H9 (cell line): ENCODE measurements around the gene CABLES2. TPM values are rescaled to one million over a fixed set of nuclear protein-coding genes. Genes with fewer than 3 reads are reported as not detected.

Source experiments
- DNase-seq: peaks from one replicate; pipeline ENCODE4 v3.0.0-alpha.2; 2017
- H2AFZ ChIP-seq: one replicate; pipeline ENCODE4 v1.6.1; 2013; ENCODE audit warnings: mild to moderate bottlenecking, low read length, control low read depth, moderate library complexity
- H2AK5ac ChIP-seq: 2 replicates; pipeline ENCODE4 v1.6.1; 2013; ENCODE audit warnings: low read length, control low read depth, mixed read lengths; ENCODE audit not compliant: insufficient read length
- H2BK120ac ChIP-seq: one replicate; pipeline ENCODE4 v1.6.1; 2013; ENCODE audit warnings: low read depth, mild to moderate bottlenecking, low read length, control low read depth, inconsistent platforms; ENCODE audit not compliant: poor library complexity, severe bottlenecking
- H2BK12ac ChIP-seq: 2 replicates; pipeline ENCODE4 v1.6.1; 2013; ENCODE audit warnings: low read length, control low read depth, mixed read lengths, low read depth; ENCODE audit not compliant: insufficient read length
- H2BK15ac ChIP-seq: 2 replicates; pipeline ENCODE4 v1.6.1; 2013; ENCODE audit warnings: low read depth, low read length, control low read depth
- H2BK20ac ChIP-seq: one replicate; pipeline ENCODE4 v1.6.1; 2013; ENCODE audit warnings: low read depth, mild to moderate bottlenecking, low read length, control low read depth, inconsistent platforms; ENCODE audit not compliant: poor library complexity, severe bottlenecking
- H2BK5ac ChIP-seq: 2 replicates; pipeline ENCODE4 v1.6.1; 2013; ENCODE audit warnings: low read length, control low read depth, mixed read lengths; ENCODE audit not compliant: insufficient read length
- H3K14ac ChIP-seq: 2 replicates; pipeline ENCODE4 v1.6.1; 2013; ENCODE audit warnings: low read length, control low read depth; ENCODE audit not compliant: insufficient read depth
- H3K18ac ChIP-seq: 2 replicates; pipeline ENCODE4 v1.6.1; 2013; ENCODE audit warnings: low read depth, mild to moderate bottlenecking, mixed read lengths, low read length, control low read depth; ENCODE audit not compliant: insufficient read length
- H3K23ac ChIP-seq: 2 replicates; pipeline ENCODE4 v1.6.1; 2013; ENCODE audit warnings: low read length, control low read depth, mixed read lengths, low read depth; ENCODE audit not compliant: insufficient read length
- H3K23me2 ChIP-seq: 2 replicates; pipeline ENCODE4 v1.6.1; 2013; ENCODE audit warnings: low read depth, mild to moderate bottlenecking, mixed read lengths, low read length, control low read depth; ENCODE audit not compliant: insufficient read length, poor library complexity, severe bottlenecking
- H3K27ac ChIP-seq: 2 replicates; pipeline ENCODE4 v1.5.1; 2013; ENCODE audit warnings: low read length, control low read depth, mixed read lengths, low read depth; ENCODE audit not compliant: insufficient read length
- H3K27me3 ChIP-seq: 2 replicates; pipeline ENCODE4 v1.6.1; 2013; ENCODE audit warnings: low read length, control low read depth, inconsistent platforms; ENCODE audit not compliant: insufficient read depth
- H3K4ac ChIP-seq: 2 replicates; pipeline ENCODE4 v1.6.1; 2013; ENCODE audit warnings: low read depth, mild to moderate bottlenecking, control low read depth, inconsistent platforms, low read length, moderate library complexity
- H3K4me1 ChIP-seq: 2 replicates; pipeline ENCODE4 v1.6.1; 2013; ENCODE audit warnings: low read length, control low read depth, inconsistent platforms; ENCODE audit not compliant: insufficient read depth
- H3K4me2 ChIP-seq: 2 replicates; pipeline ENCODE4 v1.6.1; 2013; ENCODE audit warnings: low read length, control low read depth, mixed read lengths; ENCODE audit not compliant: insufficient read length, insufficient read depth
- H3K56ac ChIP-seq: 2 replicates; pipeline ENCODE4 v1.6.1; 2013; ENCODE audit warnings: low read depth, mild to moderate bottlenecking, mixed read lengths, low read length, control low read depth; ENCODE audit not compliant: insufficient read length
- H3K79me1 ChIP-seq: 2 replicates; pipeline ENCODE4 v1.6.1; 2013; ENCODE audit warnings: low read depth, mild to moderate bottlenecking, moderate library complexity, low read length, control low read depth, inconsistent platforms; ENCODE audit not compliant: insufficient read depth, poor library complexity, severe bottlenecking
- H3K79me2 ChIP-seq: 2 replicates; pipeline ENCODE4 v1.6.1; 2013; ENCODE audit warnings: low read length, control low read depth, inconsistent platforms; ENCODE audit not compliant: insufficient read depth
- H3K9ac ChIP-seq: 2 replicates; pipeline ENCODE4 v1.6.1; 2013; ENCODE audit warnings: low read length, control low read depth, mixed read lengths; ENCODE audit not compliant: insufficient read length; ENCODE audit errors: extremely low read depth
- H3K9me3 ChIP-seq: one replicate; pipeline ENCODE4 v1.6.1; 2013; ENCODE audit warnings: low read depth, low read length, inconsistent platforms; ENCODE audit not compliant: control insufficient read depth
- H3T11ph ChIP-seq: one replicate; pipeline ENCODE4 v1.6.1; 2013; ENCODE audit warnings: mild to moderate bottlenecking, low read length, control low read depth, inconsistent platforms
- H4K20me1 ChIP-seq: one replicate; pipeline ENCODE4 v1.6.1; 2013; ENCODE audit not compliant: control insufficient read depth, insufficient read length, insufficient read depth
- H4K5ac ChIP-seq: 2 replicates; pipeline ENCODE4 v1.6.1; 2013; ENCODE audit warnings: low read depth, mild to moderate bottlenecking, mixed read lengths, low read length, control low read depth; ENCODE audit not compliant: insufficient read length
- H4K8ac ChIP-seq: replicated peaks from 2 replicates; pipeline ENCODE4 v1.6.1; 2013; ENCODE audit warnings: low read length, control low read depth, mixed read lengths, low read depth; ENCODE audit not compliant: insufficient read length
- H4K91ac ChIP-seq: 2 replicates; pipeline ENCODE4 v1.6.1; 2013; ENCODE audit warnings: low read depth, mild to moderate bottlenecking, moderate library complexity, mixed read lengths, low read length, control low read depth; ENCODE audit not compliant: insufficient read length
- H3K27ac Mint-ChIP-seq, 3 experiments: 2 replicates in 2 of 3; 3 replicates in 1 of 3; pipeline ENCODE4 v1.8.0; 2020 to 2021; ENCODE audit warnings: mixed read lengths in 3 of 3, mild to moderate bottlenecking in 1 of 3, moderate library complexity in 1 of 3
- H3K27me3 Mint-ChIP-seq: 2 replicates; pipeline ENCODE4 v1.8.0; 2021; ENCODE audit warnings: low read depth, mild to moderate bottlenecking, moderate library complexity, mixed read lengths
- H3K36me3 Mint-ChIP-seq, 3 experiments: 2 replicates in 2 of 3; 3 replicates in 1 of 3; pipeline ENCODE4 v1.8.0; 2020 to 2021; ENCODE audit warnings: low read depth in 3 of 3, mixed read lengths in 3 of 3; ENCODE audit not compliant: insufficient read depth in 1 of 3
- H3K4me1 Mint-ChIP-seq, 2 experiments: 2 replicates each; pipeline ENCODE4 v1.8.0; 2020; ENCODE audit warnings: mixed read lengths in 2 of 2
- H3K4me3 Mint-ChIP-seq, 2 experiments: 2 replicates in 1 of 2; 3 replicates in 1 of 2; pipeline ENCODE4 v1.8.0; 2020 to 2021; ENCODE audit warnings: mild to moderate bottlenecking in 2 of 2, mixed read lengths in 2 of 2, moderate library complexity in 1 of 2
- H3K9me3 Mint-ChIP-seq, 2 experiments: 2 replicates in 1 of 2; 3 replicates in 1 of 2; pipeline ENCODE4 v1.8.0; 2020; ENCODE audit warnings: mild to moderate bottlenecking in 2 of 2, mixed read lengths in 2 of 2, moderate library complexity in 1 of 2
- WGBS: extraction: QIAGEN DNeasy Blood & Tissue Kit; methylation state at CpG from one replicate; pipeline ENCODE4 v1.1.7; 2013; ENCODE audit warnings: missing lambda C conversion rate, low lambda C conversion rate, mixed read lengths; ENCODE audit not compliant: insufficient read length; ENCODE audit errors: extremely low coverage; 5-methylcytosine and 5-hydroxymethylcytosine counted together
- total RNA-seq: library from RNA; stranded (reverse); gene quantifications from 2 replicates; pipeline ENCODE4 v1.2.1, GENCODE V29; 2021
- TF ChIP-seq, protein P1 (sequence below): fragments of 200-600 bp; sonication (generic); conservative IDR thresholded peaks from 3 replicates; pipeline ENCODE4 v1.8.0; 2021; ENCODE audit warnings: antibody characterized with exemption, mild to moderate bottlenecking

Gene CABLES2
- total RNA-seq, 1 experiment from 2014 or later = 10.8 TPM

DNA sequence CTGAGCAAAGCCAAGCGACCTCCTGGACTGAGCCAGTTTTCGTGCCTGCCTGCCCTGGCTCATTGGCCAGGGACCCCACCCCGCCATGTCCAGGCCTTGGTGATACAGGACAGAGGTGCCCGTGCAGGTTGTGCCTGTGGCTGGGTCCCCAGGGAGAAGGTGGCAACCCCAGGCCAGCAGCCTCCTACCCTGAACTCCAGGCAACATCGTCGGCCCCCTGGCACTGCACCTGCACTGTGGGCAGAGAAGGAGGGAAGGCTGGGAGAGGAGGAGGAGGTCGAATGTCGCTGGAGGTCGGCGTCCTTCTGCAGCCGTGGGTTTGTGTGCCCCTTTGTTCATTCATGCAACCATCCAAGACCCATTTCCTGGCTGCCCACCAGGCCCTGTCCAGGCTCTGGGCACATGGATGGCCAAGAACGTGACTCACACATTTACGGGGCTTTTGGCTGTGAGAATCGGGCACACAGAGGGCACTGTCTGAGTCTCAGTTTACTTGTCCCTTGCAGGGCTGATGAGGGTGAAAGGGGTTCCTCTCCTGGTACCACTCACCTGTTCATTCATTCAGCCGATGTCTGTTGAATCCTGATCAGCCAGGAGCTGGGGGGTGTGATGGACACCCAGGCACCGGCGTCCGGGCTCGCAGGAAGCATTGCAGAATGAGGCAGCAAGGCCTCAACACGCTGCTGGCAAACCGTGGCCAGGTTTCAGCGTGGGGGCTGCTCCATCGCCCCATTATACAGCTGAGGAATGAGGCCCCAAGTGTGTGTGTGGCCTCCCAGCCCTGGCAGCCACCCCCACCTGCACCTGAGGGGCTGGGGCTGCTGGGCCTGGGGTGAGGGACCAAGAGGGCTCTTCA, 22.6 kb upstream of the CABLES2 start:
- Histone ChIP-seq H3K27me3 (no peaks in the 10 kb centered on the region), H2BK5ac (no peak overlapping the region), H3K23ac (no peak overlapping the region), H3K4me2 (no peak overlapping the region), H3T11ph (no peak overlapping the region), H2BK20ac (no peak overlapping the region), H3K14ac (no peak overlapping the region; the same call in 1 of the 2 replicates), H2AFZ (no peak overlapping the region), H4K20me1 (no peaks in the 10 kb centered on the region), H3K9me3 (no peaks in the 10 kb centered on the region), H3K9ac (no peak overlapping the region), H2BK15ac (no peak overlapping the region), H3K23me2 (no peaks in the 10 kb centered on the region), H3K4me1 (peaks cover 3% of the 10 kb centered on the region; the same call in 1 of the 2 replicates), H4K5ac (no peak overlapping the region), H3K79me1 (no peaks in the 10 kb centered on the region), H3K79me2 (no peaks in the 10 kb centered on the region), H3K4ac (no peak overlapping the region), H4K8ac (no peak overlapping the region), H3K56ac (no peak overlapping the region), H4K91ac (no peak overlapping the region), H2AK5ac (no peak overlapping the region), H3K18ac (no peak overlapping the region), H2BK12ac (no peak overlapping the region), H2BK120ac (no peak overlapping the region), H3K27ac (no peak overlapping the region)
- Mint-ChIP-seq H3K27me3 (peaks cover 26% of the 10 kb centered on the region), H3K4me1 (peaks cover 25 to 54% of the 10 kb centered on the region in 2 experiments), H3K4me3 (no peak overlapping the region), H3K36me3 (0 out of 7 replicates have a peak, but pooled peaks cover 0 to 4% (median 0%) of the 10 kb centered on the region in 3 experiments), H3K27ac (no peak overlapping the region; a peak in 1 of 7 replicates), H3K9me3 (peaks cover 0 to 3% of the 10 kb centered on the region in 2 experiments; a peak in 1 of 5 replicates)
- no CpG with 5 or more reads among the region's 23 CpGs for WGBS
- TF ChIP-seq, protein P1, sequence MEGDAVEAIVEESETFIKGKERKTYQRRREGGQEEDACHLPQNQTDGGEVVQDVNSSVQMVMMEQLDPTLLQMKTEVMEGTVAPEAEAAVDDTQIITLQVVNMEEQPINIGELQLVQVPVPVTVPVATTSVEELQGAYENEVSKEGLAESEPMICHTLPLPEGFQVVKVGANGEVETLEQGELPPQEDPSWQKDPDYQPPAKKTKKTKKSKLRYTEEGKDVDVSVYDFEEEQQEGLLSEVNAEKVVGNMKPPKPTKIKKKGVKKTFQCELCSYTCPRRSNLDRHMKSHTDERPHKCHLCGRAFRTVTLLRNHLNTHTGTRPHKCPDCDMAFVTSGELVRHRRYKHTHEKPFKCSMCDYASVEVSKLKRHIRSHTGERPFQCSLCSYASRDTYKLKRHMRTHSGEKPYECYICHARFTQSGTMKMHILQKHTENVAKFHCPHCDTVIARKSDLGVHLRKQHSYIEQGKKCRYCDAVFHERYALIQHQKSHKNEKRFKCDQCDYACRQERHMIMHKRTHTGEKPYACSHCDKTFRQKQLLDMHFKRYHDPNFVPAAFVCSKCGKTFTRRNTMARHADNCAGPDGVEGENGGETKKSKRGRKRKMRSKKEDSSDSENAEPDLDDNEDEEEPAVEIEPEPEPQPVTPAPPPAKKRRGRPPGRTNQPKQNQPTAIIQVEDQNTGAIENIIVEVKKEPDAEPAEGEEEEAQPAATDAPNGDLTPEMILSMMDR = no peak
- no peak for DNase-seq
